Stimulated activated naive CD8-positive, alpha-beta T cell treated with anti-CD3 and anti-CD28 coated beads, Interleukin-15, Interleukin-2, amounts not matched to agents 100 U/mL and 50 U/mL, for 24 hours (primary cell): ENCODE measurements around the gene SMYD2.

Experiments used
- ATAC-seq: fragments of 150-1000 bp; cut with Tn5 transposase; one replicate; pipeline ENCODE4 v1.10.0; 2021
- DNase-seq: peaks from one replicate; pipeline ENCODE4 v3.0.0; 2021

Gene SMYD2

DNA sequence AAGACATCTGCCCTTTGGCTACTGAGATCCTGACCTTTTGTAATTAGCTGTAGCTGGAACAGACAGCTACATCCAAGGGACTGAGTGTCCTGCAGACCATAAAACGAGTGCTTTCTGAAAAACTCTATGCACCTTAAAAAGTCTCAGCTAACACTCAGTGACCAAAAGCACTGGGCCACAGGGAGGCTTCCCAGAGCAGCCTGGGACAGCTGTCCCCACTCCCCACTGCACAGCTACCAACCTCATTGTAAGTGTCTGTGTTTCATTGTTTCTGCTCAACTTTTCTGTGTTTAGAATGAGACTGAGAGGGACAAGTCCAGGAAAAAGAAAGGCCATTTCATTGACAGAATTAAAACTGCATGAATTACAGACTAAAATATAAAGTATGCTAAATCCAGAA lies 80.7 kb downstream of the SMYD2 start:
- DNase-seq = no peak
- no peak for ATAC-seq

DNA sequence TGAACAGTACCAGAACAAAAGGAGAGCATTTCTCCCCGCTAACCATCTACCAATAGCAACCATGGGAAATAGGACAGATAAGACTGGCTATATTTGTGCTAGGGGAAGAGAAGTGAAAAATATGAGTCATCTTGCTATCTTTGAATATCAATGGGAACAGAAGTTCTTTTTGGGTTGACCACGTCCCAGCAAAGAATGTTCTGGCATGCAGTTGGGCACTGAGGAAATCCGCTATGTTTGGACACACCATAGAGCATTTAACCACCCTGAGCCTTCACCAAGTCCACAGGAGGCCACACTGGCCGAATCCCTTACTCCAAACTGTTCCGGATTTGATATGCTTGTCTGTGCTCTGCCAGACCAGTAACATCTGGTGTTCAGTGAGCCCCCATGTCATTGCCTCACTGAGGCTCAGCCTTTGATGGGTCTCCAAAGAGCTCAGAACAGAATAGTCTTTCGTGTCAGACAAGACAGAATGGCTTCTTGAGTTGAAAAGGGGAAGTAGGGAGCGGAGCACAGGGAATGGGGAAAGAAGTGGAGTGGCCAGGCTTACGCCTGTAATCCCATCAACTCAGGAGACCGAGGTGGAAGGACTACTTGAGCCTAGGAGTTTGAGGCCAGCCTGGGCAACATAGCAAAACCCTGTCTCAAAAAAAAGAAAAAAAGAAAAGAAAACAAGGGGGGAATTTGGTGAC lies 81.4 kb downstream of the SMYD2 start:
- ATAC-seq = no peak

DNA sequence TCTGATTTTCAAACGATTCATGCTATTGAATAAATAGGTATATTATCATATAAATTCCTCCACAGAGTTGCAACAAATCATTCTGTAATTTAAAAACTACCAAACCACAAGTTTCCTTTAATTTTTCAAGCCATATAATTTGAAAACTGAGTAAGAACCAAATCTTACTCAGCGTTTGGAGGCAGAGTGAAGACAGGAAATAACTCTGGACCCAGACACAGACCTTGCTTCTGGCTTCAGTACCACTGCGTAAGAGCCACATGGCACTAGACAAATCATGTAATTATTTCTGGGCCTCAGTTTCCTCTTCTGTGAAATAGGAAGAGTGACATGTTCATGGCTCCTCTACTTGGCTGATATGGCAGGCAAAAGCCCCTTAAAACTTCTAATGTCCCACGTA lies 82.4 kb downstream of the SMYD2 start:
- no peak for DNase-seq
- ATAC-seq = no peak

More for the DNA sequence above, 81.4 kb downstream of the SMYD2 start:
- no peak for DNase-seq

DNA sequence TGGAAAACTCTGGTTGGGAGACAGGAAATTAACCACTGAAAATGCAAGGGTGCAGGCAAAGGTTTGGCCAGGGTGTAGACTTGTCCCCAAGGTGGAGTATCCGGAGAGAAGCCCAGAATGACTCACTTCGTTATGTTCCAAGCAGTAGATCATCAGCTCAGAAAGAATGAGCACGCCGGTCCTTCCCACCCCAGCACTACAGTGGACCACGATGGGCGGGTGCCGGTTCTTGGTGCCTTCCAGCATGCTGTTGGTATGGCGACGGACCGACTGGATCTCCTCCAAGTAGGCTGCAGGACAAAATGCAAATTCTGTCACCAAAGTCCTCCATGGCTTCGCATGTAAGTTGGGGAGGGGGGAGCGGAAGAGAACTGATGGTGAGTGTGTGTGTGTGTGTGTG lies 83.4 kb downstream of the SMYD2 start:
- ATAC-seq (no peak), DNase-seq (no peak)

DNA sequence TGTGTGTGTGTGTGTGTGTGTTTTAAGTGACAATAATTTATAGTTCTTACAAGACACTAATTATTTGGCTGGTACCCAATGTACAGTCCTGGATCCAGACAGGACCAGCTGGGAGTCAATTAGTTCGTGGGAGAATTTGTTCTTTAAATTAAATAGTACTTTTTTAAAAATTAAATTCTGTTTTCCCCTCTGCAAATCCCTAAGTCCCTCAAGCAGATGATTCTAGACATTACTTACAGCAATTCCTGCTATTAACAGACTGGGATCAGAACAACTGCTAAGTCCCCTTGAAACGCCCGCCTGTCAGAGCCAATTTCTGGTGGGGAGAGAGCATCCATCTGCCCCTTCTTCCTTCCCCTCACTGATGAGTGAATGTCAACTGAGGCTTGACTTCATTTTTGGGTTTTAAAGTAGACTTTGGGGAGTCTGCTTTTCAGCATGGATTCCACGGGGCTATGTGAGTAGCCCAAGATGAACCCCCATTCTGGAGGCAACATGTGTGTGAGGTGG lies 83.9 kb downstream of the SMYD2 start:
- DNase-seq (no peak), ATAC-seq (no peak)

- DNase-seq (no peak), ATAC-seq (no peak)
Observed at GRCh38 chr1:214367841-214368240, 86.9 kb downstream of the SMYD2 start.

GRCh38 chr1:214369364-214369763 lies 88.4 kb downstream of the SMYD2 start:
- DNase-seq (no peak), ATAC-seq (no peak)

DNA sequence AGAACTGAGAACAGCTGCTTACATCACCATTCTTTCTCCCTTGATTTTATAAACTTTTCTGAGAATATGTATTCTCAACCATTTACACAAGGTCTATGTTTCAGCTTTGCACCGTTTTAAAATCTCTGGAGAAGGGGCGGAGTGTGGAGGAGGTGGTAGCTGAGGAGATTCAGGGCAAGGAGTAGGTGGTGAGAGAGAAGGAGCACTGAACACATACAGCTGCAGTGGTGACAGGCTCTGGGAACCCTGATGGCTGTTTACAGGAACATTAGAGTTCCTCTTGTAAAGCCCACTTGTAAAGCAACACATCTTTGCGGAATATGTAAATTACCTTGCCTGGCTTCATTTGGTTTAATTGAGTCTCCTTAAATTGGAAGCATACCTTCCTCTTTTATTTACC lies 89.7 kb downstream of the SMYD2 start:
- ATAC-seq (no peak), DNase-seq (no peak)

- no peak for ATAC-seq
- no peak for DNase-seq
Observed at GRCh38 chr1:214372092-214372491, 91.1 kb downstream of the SMYD2 start.

DNA sequence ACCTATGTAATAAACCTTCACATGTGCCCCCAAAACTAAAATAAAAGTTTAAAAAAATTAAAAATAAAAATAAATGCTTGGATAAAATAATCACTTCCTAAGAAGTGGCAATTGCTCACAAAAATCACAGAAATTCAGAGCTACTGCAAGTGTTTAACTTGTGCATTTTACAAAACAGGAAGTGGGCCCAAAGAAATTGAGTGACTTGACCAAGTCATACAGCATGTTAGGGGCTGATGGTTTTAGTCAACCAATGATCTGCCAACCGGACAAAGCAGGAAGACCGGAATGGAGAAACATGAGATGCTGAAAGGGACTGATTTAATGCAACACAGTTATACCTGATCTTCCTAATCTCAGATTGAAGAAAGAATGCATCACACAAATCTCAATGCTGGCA lies 96.5 kb downstream of the SMYD2 start:
- DNase-seq (no peak), ATAC-seq (no peak)

- ATAC-seq (no peak), DNase-seq (no peak)
Observed at GRCh38 chr1:214377886-214378285, 96.9 kb downstream of the SMYD2 start.

DNA sequence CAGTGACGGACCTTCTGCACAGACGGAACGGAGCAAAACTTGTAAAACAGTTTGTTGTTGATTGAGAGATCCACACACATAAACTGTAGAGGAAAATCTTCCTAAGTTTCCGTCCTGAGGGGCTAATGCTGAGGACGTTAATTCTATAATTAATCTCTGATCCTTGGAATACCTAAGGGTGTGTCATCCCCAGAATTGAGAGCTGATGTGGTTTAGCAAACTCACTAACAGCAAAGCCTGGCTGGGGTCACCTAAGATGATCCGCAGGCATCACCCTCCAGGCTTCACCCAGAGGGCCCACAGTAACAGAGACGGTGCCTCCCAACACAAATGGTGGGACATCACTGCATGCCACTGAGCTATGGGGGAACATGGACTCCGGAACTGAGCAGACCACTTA lies 97.5 kb downstream of the SMYD2 start:
- ATAC-seq = no peak
- DNase-seq = no peak

GRCh38 chr1:214379236-214379970 lies 98.4 kb downstream of the SMYD2 start:
- no peak for DNase-seq
- no peak for ATAC-seq

GRCh38 chr1:214380396-214380795 lies 99.4 kb downstream of the SMYD2 start:
- no peak for ATAC-seq
- no peak for DNase-seq

DNA sequence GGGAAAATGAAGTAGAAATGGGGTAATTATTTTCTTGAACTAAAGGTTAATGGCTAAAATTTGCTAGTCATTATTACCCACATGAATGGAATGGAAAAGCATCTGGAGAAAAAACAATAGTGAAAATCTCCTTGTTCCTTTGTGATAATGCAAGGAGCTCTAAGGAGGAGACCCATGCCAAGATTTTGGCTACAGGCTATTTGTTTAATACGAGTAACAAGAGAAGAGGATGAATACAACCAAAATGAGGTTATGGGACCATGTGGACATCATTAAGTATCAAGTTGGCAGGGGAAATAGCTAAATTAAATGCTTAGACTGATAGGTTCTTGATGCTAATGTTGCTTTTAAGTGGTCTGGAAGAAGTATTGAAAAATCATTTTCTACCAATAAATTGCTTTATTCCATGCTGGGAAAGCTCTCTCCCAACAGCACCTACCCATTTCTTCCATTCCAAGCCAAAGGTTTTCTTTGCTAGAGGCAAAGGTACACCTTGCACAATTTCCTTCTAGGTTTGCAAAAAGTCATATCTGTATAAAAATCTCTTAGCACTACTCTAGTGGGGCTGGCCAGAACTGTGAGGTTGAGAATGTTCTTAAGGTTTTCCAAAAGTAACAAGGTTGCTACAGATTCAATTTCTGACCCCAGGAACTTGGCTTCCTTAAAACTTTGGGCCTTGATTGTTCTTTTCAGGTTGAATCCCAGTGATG lies 100.2 kb downstream of the SMYD2 start:
- no peak for DNase-seq
- no peak for ATAC-seq

- ATAC-seq (no peak), DNase-seq (no peak)
Observed at GRCh38 chr1:214383381-214384372, 102.7 kb downstream of the SMYD2 start.

DNA sequence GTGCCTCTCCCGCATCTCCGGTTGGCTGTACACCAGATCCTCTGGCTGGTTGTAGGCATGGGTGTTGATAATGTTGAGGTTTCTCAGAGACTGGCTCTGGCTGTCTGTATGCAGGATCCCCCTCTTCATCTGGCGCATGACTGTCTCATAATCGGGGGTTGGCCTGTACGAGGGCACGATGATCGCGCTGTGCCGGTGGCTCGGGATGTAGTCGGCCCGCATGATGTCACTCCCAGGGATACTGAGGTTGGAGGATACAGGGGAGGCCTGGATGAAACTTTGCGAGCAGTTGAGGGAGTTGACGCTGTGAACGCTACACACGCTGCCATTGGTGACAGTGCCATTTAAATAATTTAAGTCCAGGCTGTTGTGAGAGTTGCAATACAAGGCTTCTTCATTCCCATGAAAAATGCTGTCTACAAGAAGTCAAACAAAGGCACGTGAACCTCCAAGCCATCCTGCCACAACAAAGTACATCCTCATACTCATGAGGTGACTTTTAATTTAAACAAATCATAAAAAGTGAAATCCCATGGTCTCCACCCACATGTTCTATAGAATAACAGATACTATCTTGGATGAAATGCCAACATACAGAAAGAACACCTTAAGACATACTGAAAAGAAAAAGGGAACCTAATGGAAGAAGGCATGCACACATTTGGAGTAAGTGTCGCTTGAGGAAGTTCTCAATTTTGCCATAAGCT lies 103.6 kb downstream of the SMYD2 start:
- DNase-seq (no peak), ATAC-seq (no peak)

DNA sequence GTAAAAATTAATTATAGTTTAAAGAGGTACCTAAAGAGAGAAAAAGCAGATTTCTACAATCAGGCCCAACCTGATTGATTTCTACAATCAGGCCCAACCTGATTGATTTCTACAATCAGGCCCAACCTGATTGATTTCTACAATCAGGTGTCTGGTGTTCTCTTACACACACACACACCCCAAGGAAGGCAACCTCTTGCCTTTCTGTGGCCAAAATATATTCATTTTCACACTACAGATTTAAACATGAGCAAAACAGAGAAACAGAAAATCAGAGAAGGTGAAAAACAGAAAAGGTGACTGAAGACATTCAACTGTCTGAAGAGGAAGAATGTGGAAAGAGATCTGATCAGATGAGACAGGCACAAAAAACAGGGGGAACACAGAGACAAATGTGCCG lies 104.5 kb downstream of the SMYD2 start:
- ATAC-seq (no peak), DNase-seq (no peak)

DNA sequence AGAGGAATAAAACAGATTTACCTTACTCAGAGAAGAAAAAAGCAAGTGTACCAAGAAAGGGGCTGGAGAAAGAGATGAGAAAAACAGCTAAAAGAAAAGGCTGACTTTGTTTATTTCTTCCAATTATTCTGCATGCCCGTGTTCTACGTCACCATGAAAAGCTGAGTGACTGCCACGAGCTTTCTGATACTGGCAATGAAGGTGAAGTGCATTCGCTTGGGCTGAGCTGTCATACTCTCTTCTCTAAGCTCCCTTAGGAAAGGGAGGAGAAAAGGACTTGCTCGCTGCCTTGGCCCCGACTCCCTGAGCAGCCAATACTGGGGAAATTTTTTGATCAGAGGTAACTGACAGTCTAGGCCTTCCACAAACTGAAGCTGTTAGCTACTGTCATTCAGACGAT lies 105.4 kb downstream of the SMYD2 start:
- DNase-seq = no peak
- ATAC-seq = no peak
